Measurements from ENCODE around the gene ZNF490.
"Not testable (repeated sequence)": the region's sequence is repeated elsewhere in the genome, so short reads cannot be mapped to it uniquely, and the experiment has no call there.

The ZNF490 gene

GRCh38 chr19:12578641-12579040 is 32.0 kb downstream of the ZNF490 start:
- Histone ChIP-seq H2AFZ (ENCODE audit: low read length) (no peak overlapping the region), H4K20me1 (ENCODE audit: insufficient read depth, low read length) (no peaks in the 10 kb centered on the region), H3F3A (ENCODE audit: insufficient read depth, low read length) (no peaks in the 10 kb centered on the region), H3K4me1 (ENCODE audit: insufficient read depth, low read length, severe bottlenecking) (peaks cover 5% of the 10 kb centered on the region), H3K27ac (ENCODE audit: low read depth, low read length, poor library complexity, severe bottlenecking) (no peak overlapping the region), H3K9ac (ENCODE audit: low read length) (no peak overlapping the region), H3K79me2 (ENCODE audit: insufficient read depth, low read length) (no peaks in the 10 kb centered on the region), H3K27me3 (ENCODE audit: insufficient read depth, low read length) (no peaks in the 10 kb centered on the region), H3K9me2 (ENCODE audit: low read depth, low read length) (no peaks in the 10 kb centered on the region), H3K4me3 (ENCODE audit: low read depth, low read length, poor library complexity, severe bottlenecking) (no peak overlapping the region), H3K36me3 (ENCODE audit: insufficient read depth, low read length) (peaks cover 56% of the 10 kb centered on the region), H3K9me3 (ENCODE audit: low read length) (peaks cover 19% of the 10 kb centered on the region), H3K4me2 (ENCODE audit: low read length) (no peak overlapping the region)
- TF ChIP-seq CTCF (IDR thresholded peaks at IDR 0.05; ENCODE audit: low read length) (no peak), EZH2 (IDR thresholded peaks at IDR 0.05; ENCODE audit: borderline replicate concordance, low read length) (no peak)

- Histone ChIP-seq H3K4me1 (ENCODE audit: insufficient read depth, low read length, severe bottlenecking) (peaks cover 5% of the 10 kb centered on the region), H3K27me3 (ENCODE audit: insufficient read depth, low read length) (no peaks in the 10 kb centered on the region), H3K4me3 (ENCODE audit: low read depth, low read length, poor library complexity, severe bottlenecking) (no peak overlapping the region), H3F3A (ENCODE audit: insufficient read depth, low read length) (no peaks in the 10 kb centered on the region), H3K27ac (ENCODE audit: low read depth, low read length, poor library complexity, severe bottlenecking) (no peak overlapping the region), H3K4me2 (ENCODE audit: low read length) (no peak overlapping the region), H3K9me3 (ENCODE audit: low read length) (0 out of 2 replicates have a peak, but pooled peaks cover 3% of the 10 kb centered on the region), H3K36me3 (ENCODE audit: insufficient read depth, low read length) (peaks cover 16% of the 10 kb centered on the region), H2AFZ (ENCODE audit: low read length) (no peak overlapping the region), H3K79me2 (ENCODE audit: insufficient read depth, low read length) (no peaks in the 10 kb centered on the region), H4K20me1 (ENCODE audit: insufficient read depth, low read length) (no peaks in the 10 kb centered on the region), H3K9ac (ENCODE audit: low read length) (no peak overlapping the region), H3K9me2 (ENCODE audit: low read depth, low read length) (no peaks in the 10 kb centered on the region)
- TF ChIP-seq EZH2 (IDR thresholded peaks at IDR 0.05; ENCODE audit: borderline replicate concordance, low read length) (no peak), CTCF (IDR thresholded peaks at IDR 0.05; ENCODE audit: low read length) (no peak)
These were observed 36.6 kb downstream of the ZNF490 start for GRCh38 chr19:12574036-12574435.

- Histone ChIP-seq H3K9ac (ENCODE audit: low read length) (no peak overlapping the region), H3K27ac (ENCODE audit: low read depth, low read length, poor library complexity, severe bottlenecking) (no peak overlapping the region), H3F3A (ENCODE audit: insufficient read depth, low read length) (no peaks in the 10 kb centered on the region), H4K20me1 (ENCODE audit: insufficient read depth, low read length) (no peaks in the 10 kb centered on the region), H3K36me3 (ENCODE audit: insufficient read depth, low read length) (no peaks in the 10 kb centered on the region), H3K27me3 (ENCODE audit: insufficient read depth, low read length) (no peaks in the 10 kb centered on the region), H3K79me2 (ENCODE audit: insufficient read depth, low read length) (no peaks in the 10 kb centered on the region), H3K9me2 (ENCODE audit: low read depth, low read length) (no peaks in the 10 kb centered on the region), H3K9me3 (ENCODE audit: low read length) (no peaks in the 10 kb centered on the region), H3K4me2 (ENCODE audit: low read length) (no peak overlapping the region), H2AFZ (ENCODE audit: low read length) (no peak overlapping the region), H3K4me1 (ENCODE audit: insufficient read depth, low read length, severe bottlenecking) (no peaks in the 10 kb centered on the region), H3K4me3 (ENCODE audit: low read depth, low read length, poor library complexity, severe bottlenecking) (no peak overlapping the region)
- TF ChIP-seq EZH2 (IDR thresholded peaks at IDR 0.05; ENCODE audit: borderline replicate concordance, low read length) = no peak
- TF ChIP-seq CTCF (IDR thresholded peaks at IDR 0.05; ENCODE audit: low read length) = no peak
These were observed 42.7 kb downstream of the ZNF490 start for GRCh38 chr19:12567951-12568350.

GRCh38 chr19:12566380-12566779 is 44.2 kb downstream of the ZNF490 start:
- H3K4me2 ChIP-seq (ENCODE audit: low read length); H3K4me3 ChIP-seq (ENCODE audit: low read depth, low read length, poor library complexity, severe bottlenecking): not testable (repeated sequence)

More at GRCh38 chr19:12566380-12566779, 44.2 kb downstream of the ZNF490 start:
- H2AFZ ChIP-seq (ENCODE audit: low read length); H3K79me2 ChIP-seq (ENCODE audit: insufficient read depth, low read length); H3F3A ChIP-seq (ENCODE audit: insufficient read depth, low read length); H3K9me2 ChIP-seq (ENCODE audit: low read depth, low read length); H3K9me3 ChIP-seq (ENCODE audit: low read length); H3K36me3 ChIP-seq (ENCODE audit: insufficient read depth, low read length); H4K20me1 ChIP-seq (ENCODE audit: insufficient read depth, low read length); H3K9ac ChIP-seq (ENCODE audit: low read length); H3K27me3 ChIP-seq (ENCODE audit: insufficient read depth, low read length); H3K27ac ChIP-seq (ENCODE audit: low read depth, low read length, poor library complexity, severe bottlenecking); H3K4me1 ChIP-seq (ENCODE audit: insufficient read depth, low read length, severe bottlenecking): not testable (repeated sequence)
